Upper lobe of left lung (tissue), 6 donors: ENCODE measurements around the gene TXN. TPM values are rescaled to one million over a fixed set of nuclear protein-coding genes. Genes with fewer than 3 reads are reported as not detected.

Source experiments
- ATAC-seq, 2 donors: fragments of 200-7000 bp; cut with Tn5 transposase; one replicate each; pipeline ENCODE4 v1.9.1; 2022; ENCODE audit warnings: mild to moderate bottlenecking in 2 of 2, moderate library complexity in 2 of 2; ENCODE audit not compliant: low FRiP score in 2 of 2
- DNase-seq, 2 donors: peaks; one replicate each; pipeline ENCODE4 v3.0.0-alpha.2; 2019 to 2020
- H3K27ac ChIP-seq, 4 donors: fragments of 200-600 bp; sonication (generic); one replicate each; pipeline ENCODE4 v1.5.1; 2016 to 2019
- H3K27me3 ChIP-seq, 4 donors: fragments of 200-600 bp; sonication (generic); one replicate each; pipeline ENCODE4 v1.5.1; 2017 to 2019
- H3K36me3 ChIP-seq, 4 donors: fragments of 200-600 bp; sonication (generic); one replicate each; pipeline ENCODE4 v1.5.1; 2016 to 2019
- H3K4me1 ChIP-seq, 4 donors: fragments of 200-600 bp; sonication (generic); one replicate each; pipeline ENCODE4 v1.5.1; 2018 to 2019
- H3K4me3 ChIP-seq, 4 donors: fragments of 200-600 bp; sonication (generic); one replicate each; pipeline ENCODE4 v1.5.1; 2017 to 2019; ENCODE audit warnings: mild to moderate bottlenecking in 2 of 4, moderate library complexity in 1 of 4
- H3K9me3 ChIP-seq, 4 donors: fragments of 200-600 bp; sonication (generic); one replicate each; pipeline ENCODE4 v1.5.1; 2018 to 2019
- CTCF ChIP-seq, 6 experiments: fragments of 450-650 bp in 4 of 6; fragments of 200-600 bp in 2 of 6; sonication (generic) in 2 of 6; IDR thresholded peaks; one replicate each; pipeline ENCODE4 v1.5.1; 2016 to 2019; ENCODE audit warnings: antibody characterized with exemption in 6 of 6
- EP300 ChIP-seq, 4 donors: sonication (generic); formaldehyde crosslinking; IDR thresholded peaks; one replicate each; pipeline ENCODE4 v1.5.1; 2017; ENCODE audit warnings: antibody characterized with exemption in 4 of 4, control low read depth in 2 of 4
- POLR2A ChIP-seq, 4 donors: fragments of 450-650 bp; IDR thresholded peaks; one replicate each; pipeline ENCODE4 v1.5.1; 2016 to 2017; ENCODE audit warnings: antibody characterized with exemption in 4 of 4, mild to moderate bottlenecking in 2 of 4
- POLR2AphosphoS5 ChIP-seq, 2 donors: sonication (generic); formaldehyde crosslinking; IDR thresholded peaks; one replicate each; pipeline ENCODE4 v1.5.1; 2017; ENCODE audit warnings: antibody characterized with exemption in 2 of 2
- WGBS, 2 donors: methylation state at CpG; one replicate each; pipeline ENCODE4 v1.1.5; 2017 to 2018; 5-methylcytosine and 5-hydroxymethylcytosine counted together
- total RNA-seq, 6 donors: library from RNA; depleted of rRNA in 4 of 6; stranded (reverse); fragments of >200 nt in 4 of 6; gene quantifications; one replicate each; pipeline versions ENCODE4 v1.1.0 to v1.2.1, GENCODE V29; 2016 to 2021
- donor health status: DM: no; HTN: no; CAD: no; lungs with moderate emphysema.
- donor health status: DM: no; HTN: yes; CAD: no; lungs with severe emphysema.

The TXN gene
- total RNA-seq, 6 donors from 2014 or later, result 27.2 to 179 (median 165) TPM

- ATAC-seq (no peak), DNase-seq (no peak)
- TF ChIP-seq POLR2A (IDR thresholded peaks at IDR 0.05) (no peak), CTCF (IDR thresholded peaks at IDR 0.05) (no peak), EP300 (IDR thresholded peaks at IDR 0.05) (no peak), POLR2AphosphoS5 (IDR thresholded peaks at IDR 0.05) (no peak)
- Histone ChIP-seq H3K27me3 (no peaks in the 10 kb centered on the region), H3K27ac (no peak overlapping the region), H3K9me3 (no peaks in the 10 kb centered on the region), H3K36me3 (peaks cover 10 to 69% (median 41%) of the 10 kb centered on the region in 4 donors), H3K4me1 (peaks cover 0 to 13% (median 5%) of the 10 kb centered on the region in 4 donors), H3K4me3 (no peak overlapping the region)
- 69 to 93% methylated on average over 2 of the region's 2 CpGs for WGBS, 2 donors
Observed at GRCh38 chr9:110248361-110248760, 7.9 kb downstream of the TXN start.

GRCh38 chr9:110246214-110246613, 10.1 kb downstream of the TXN start:
- Histone ChIP-seq H3K4me3 (no peak overlapping the region), H3K4me1 (peaks cover 0 to 4% (median 2%) of the 10 kb centered on the region in 4 donors), H3K36me3 (peaks cover 10 to 77% (median 48%) of the 10 kb centered on the region in 4 donors), H3K27ac (no peak overlapping the region), H3K27me3 (no peaks in the 10 kb centered on the region), H3K9me3 (no peaks in the 10 kb centered on the region)
- no peak for DNase-seq
- WGBS, 2 donors, result 82 to 85% methylated on average over 6 of the region's 6 CpGs
- ATAC-seq, result no peak
- TF ChIP-seq CTCF (IDR thresholded peaks at IDR 0.05), result no peak
- TF ChIP-seq EP300 (IDR thresholded peaks at IDR 0.05), result no peak
- TF ChIP-seq POLR2A (IDR thresholded peaks at IDR 0.05), result no peak
- no peak for TF ChIP-seq POLR2AphosphoS5 (IDR thresholded peaks at IDR 0.05)

GRCh38 chr9:110244616-110245015, 11.7 kb downstream of the TXN start:
- Histone ChIP-seq H3K9me3 (no peaks in the 10 kb centered on the region), H3K4me3 (no peak overlapping the region), H3K27ac (no peak overlapping the region), H3K4me1 (peaks cover 0 to 4% (median 0%) of the 10 kb centered on the region in 4 donors), H3K27me3 (no peaks in the 10 kb centered on the region), H3K36me3 (peaks cover 10 to 64% (median 39%) of the 10 kb centered on the region in 4 donors)
- DNase-seq (no peak), ATAC-seq (no peak)
- 69 to 79% methylated on average over 3 of the region's 3 CpGs for WGBS, 2 donors
- TF ChIP-seq CTCF (IDR thresholded peaks at IDR 0.05) (no peak), EP300 (IDR thresholded peaks at IDR 0.05) (no peak), POLR2AphosphoS5 (IDR thresholded peaks at IDR 0.05) (no peak), POLR2A (IDR thresholded peaks at IDR 0.05) (no peak)

- Histone ChIP-seq H3K27me3 (no peaks in the 10 kb centered on the region), H3K4me3 (no peak overlapping the region), H3K27ac (no peak overlapping the region), H3K4me1 (peaks cover 0 to 4% (median 0%) of the 10 kb centered on the region in 4 donors), H3K36me3 (peaks cover 10 to 38% (median 29%) of the 10 kb centered on the region in 4 donors), H3K9me3 (no peaks in the 10 kb centered on the region)
- TF ChIP-seq POLR2A (IDR thresholded peaks at IDR 0.05) (no peak), EP300 (IDR thresholded peaks at IDR 0.05) (no peak), POLR2AphosphoS5 (IDR thresholded peaks at IDR 0.05) (no peak), CTCF (IDR thresholded peaks at IDR 0.05) (no peak)
- DNase-seq (no peak), ATAC-seq (peak in 1 of 2 donors; percentile 28)
- WGBS, 2 donors, result 95 to 100% methylated on average over 1 of the region's 1 CpG
Observed at GRCh38 chr9:110241858-110242321, 14.4 kb downstream of the TXN start.

GRCh38 chr9:110241260-110241857, 14.9 kb downstream of the TXN start:
- no peaks in the 10 kb centered on the region for H3K9me3 ChIP-seq
- H3K4me1 ChIP-seq, result peaks cover 0 to 4% (median 0%) of the 10 kb centered on the region in 4 donors
- no peak overlapping the region for H3K27ac ChIP-seq
- peaks cover 10 to 33% (median 26%) of the 10 kb centered on the region in 4 donors for H3K36me3 ChIP-seq
- no peaks in the 10 kb centered on the region for H3K27me3 ChIP-seq
- DNase-seq (no peak), ATAC-seq (no peak)
- 69 to 82% methylated on average over 3 of the region's 3 CpGs for WGBS, 2 donors
- no peak overlapping the region for H3K4me3 ChIP-seq
- TF ChIP-seq CTCF (IDR thresholded peaks at IDR 0.05) (no peak), POLR2AphosphoS5 (IDR thresholded peaks at IDR 0.05) (no peak), POLR2A (IDR thresholded peaks at IDR 0.05) (no peak), EP300 (IDR thresholded peaks at IDR 0.05) (no peak)
